ENCODE data around the gene BEGAIN. TPM values are rescaled to one million over a fixed set of nuclear protein-coding genes. Genes with fewer than 3 reads are reported as not detected.

BEGAIN gene
- total and polyA plus RNA-seq, 2 of the 8 experiments (the other 6 are each of a cell fraction or from before 2014, with no cell fraction given), result 2.9 to 3.0 TPM

- TF ChIP-seq GABPA (IDR thresholded peaks at IDR 0.05; ENCODE audit: borderline replicate concordance, insufficient read depth, low read length), result peak; percentile 50; the same call in 1 of the 2 replicates
- no peak for TF ChIP-seq RNF2 (IDR thresholded peaks at IDR 0.05; ENCODE audit: borderline replicate concordance, low read depth, low read length, missing control alignments, poor library complexity, severe bottlenecking)
- TF ChIP-seq SUZ12 (IDR thresholded peaks at IDR 0.05; ENCODE audit: low read length), result peak; percentile 68
- peak; percentile 99 for TF ChIP-seq KDM4A (IDR thresholded peaks at IDR 0.05; ENCODE audit: low read depth, low read length, severe bottlenecking)
- TF ChIP-seq MAX (IDR thresholded peaks at IDR 0.05), result peak; percentile 15; the same call in 1 of the 2 replicates
- 0 out of 2 replicates have a peak, but pooled peaks have one; percentile 24 for TF ChIP-seq RBBP5 (IDR thresholded peaks at IDR 0.05; ENCODE audit: borderline replicate concordance, low read depth, low read length)
Measured at GRCh38 chr14:100586403-100587085, 673 bp downstream of the BEGAIN start (continued).

All from H1 (cell line).